AG04450 (cell line): ENCODE measurements around the gene SHROOM4. TPM values are rescaled to one million over a fixed set of nuclear protein-coding genes. Genes with fewer than 3 reads are reported as not detected.

Source experiments
- CTCF ChIA-PET: fragments of 300-600, 350-600 bp; formaldehyde crosslinking; extraction: SDS; loops from one replicate; lab custom pipeline; 2022; ENCODE audit warnings: antibody characterized with exemption, inconsistent platforms; lab: Charles Lee
- POLR2A ChIA-PET: fragments of 350-600 bp; formaldehyde crosslinking; extraction: SDS; loops from one replicate; lab custom pipeline; 2021; ENCODE audit warnings: antibody characterized with exemption, inconsistent platforms; lab: Yijun Ruan, JAX
- DNase-seq: peaks from one replicate; pipeline ENCODE4 v3.0.0-alpha.2; 2011; ENCODE audit warnings: low read depth, low spot score
- H3K27ac ChIP-seq: one replicate; pipeline ENCODE4 v1.5.1; 2012; ENCODE audit warnings: low read depth, low read length, control low read depth
- H3K27me3 ChIP-seq: one replicate; pipeline ENCODE4 v1.6.0; 2012; ENCODE audit warnings: low read length; ENCODE audit not compliant: control insufficient read depth, insufficient read depth
- H3K4me3 ChIP-seq: 2 replicates; pipeline ENCODE4 v1.5.1; 2011; ENCODE audit warnings: mild to moderate bottlenecking, low read depth, low read length, control low read depth
- H3K9me3 ChIP-seq: 2 replicates; pipeline ENCODE4 v1.5.1; 2012; ENCODE audit warnings: low read length; ENCODE audit not compliant: control insufficient read depth, insufficient read depth
- CTCF ChIP-seq: IDR thresholded peaks from 2 replicates; pipeline ENCODE4 v1.5.1; 2011; ENCODE audit warnings: low read depth, low read length, control low read depth, inconsistent platforms
- polyA plus RNA-seq: library from polyadenylated mRNA; depleted of rRNA; stranded (reverse); fragments of >200 nt; gene quantifications from 2 replicates; pipeline ENCODE4 v1.2.3, GENCODE V29; 2011

SHROOM4 gene
- polyA plus RNA-seq, 1 experiment = 1.0 TPM

GRCh38 chrX:50671661-50672060, 142.3 kb downstream of the SHROOM4 start:
- H3K27ac ChIP-seq = no peak overlapping the region
- no peaks in the 10 kb centered on the region for H3K9me3 ChIP-seq
- no peak overlapping the region for H3K4me3 ChIP-seq
- no peak for TF ChIP-seq CTCF
- POLR2A ChIA-PET = no interaction called here
- no peak for DNase-seq
- no peaks in the 10 kb centered on the region for H3K27me3 ChIP-seq
- CTCF ChIA-PET = no interaction called here

GRCh38 chrX:50668860-50669259, 145.1 kb downstream of the SHROOM4 start:
- H3K9me3 ChIP-seq = no peaks in the 10 kb centered on the region
- no peak for DNase-seq
- POLR2A ChIA-PET = no interaction called here
- no peak for TF ChIP-seq CTCF
- CTCF ChIA-PET = no interaction called here
- H3K27ac ChIP-seq = no peak overlapping the region
- no peak overlapping the region for H3K4me3 ChIP-seq
- no peaks in the 10 kb centered on the region for H3K27me3 ChIP-seq

DNA sequence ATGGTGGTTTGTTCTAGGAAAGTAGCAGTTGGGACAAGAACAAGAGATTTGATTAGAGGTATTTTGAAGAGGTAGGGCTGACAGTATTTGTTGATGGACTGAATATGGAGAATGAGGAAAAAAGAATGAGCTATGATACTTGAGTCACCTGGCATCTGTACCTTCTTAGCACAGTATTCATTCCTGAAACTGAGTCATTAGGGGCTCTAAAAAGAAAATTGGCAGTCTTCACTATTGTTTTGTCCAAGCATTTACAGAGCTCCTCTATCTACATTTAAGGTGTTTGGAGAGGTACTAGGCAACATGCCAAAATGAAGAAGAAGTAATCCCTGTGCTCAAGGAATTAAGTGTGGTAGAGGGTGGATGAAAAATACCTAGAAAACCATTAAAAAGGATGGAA, 165.8 kb downstream of the SHROOM4 start:
- Histone ChIP-seq H3K4me3 (no peak overlapping the region), H3K27ac (no peak overlapping the region), H3K9me3 (no peaks in the 10 kb centered on the region), H3K27me3 (no peaks in the 10 kb centered on the region)
- POLR2A ChIA-PET = no interaction called here
- no peak for DNase-seq
- CTCF ChIA-PET = no interaction called here
- TF ChIP-seq CTCF = no peak

GRCh38 chrX:50644496-50644895, 169.5 kb downstream of the SHROOM4 start:
- POLR2A ChIA-PET = no interaction called here
- Histone ChIP-seq H3K27ac (no peak overlapping the region), H3K9me3 (no peaks in the 10 kb centered on the region), H3K27me3 (no peaks in the 10 kb centered on the region), H3K4me3 (no peak overlapping the region)
- CTCF ChIA-PET = no interaction called here
- no peak for DNase-seq
- no peak for TF ChIP-seq CTCF

- Histone ChIP-seq H3K27ac (no peak overlapping the region), H3K9me3 (no peaks in the 10 kb centered on the region), H3K27me3 (no peaks in the 10 kb centered on the region), H3K4me3 (no peak overlapping the region)
- no peak for TF ChIP-seq CTCF
- POLR2A ChIA-PET = no interaction called here
- CTCF ChIA-PET = no interaction called here
- DNase-seq = no peak
Measured at GRCh38 chrX:50643525-50644137, 170.4 kb downstream of the SHROOM4 start.
